ENCODE data around the gene TRIM54.
A peak's percentile ranks its signal among the peaks of the same experiment; 100 is the strongest.
"Not testable (repeated sequence)": the region's sequence is repeated elsewhere in the genome, so short reads cannot be mapped to it uniquely, and the experiment has no call there.

The TRIM54 gene

DNA sequence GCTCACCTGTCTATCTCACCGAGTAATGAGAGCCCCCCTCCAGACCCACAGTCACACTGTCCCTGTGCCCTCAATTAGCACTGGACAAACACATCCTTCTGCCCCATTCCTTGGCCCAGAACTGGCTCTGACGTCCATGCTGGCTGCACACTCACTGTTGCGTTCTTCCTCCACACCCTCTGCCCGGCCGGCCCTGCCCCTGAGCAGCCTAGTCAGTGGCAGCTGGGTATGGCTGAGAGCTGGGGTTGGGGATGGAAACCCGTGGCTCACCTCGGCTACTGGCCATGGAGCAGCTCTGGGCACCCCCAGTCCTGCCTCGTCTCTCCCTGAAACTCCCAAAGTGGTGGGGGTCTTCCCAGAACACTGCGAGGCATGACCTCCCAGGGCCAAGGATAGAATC lies 32.5 kb downstream of the TRIM54 start:
- DNase-seq = no peak

DNA sequence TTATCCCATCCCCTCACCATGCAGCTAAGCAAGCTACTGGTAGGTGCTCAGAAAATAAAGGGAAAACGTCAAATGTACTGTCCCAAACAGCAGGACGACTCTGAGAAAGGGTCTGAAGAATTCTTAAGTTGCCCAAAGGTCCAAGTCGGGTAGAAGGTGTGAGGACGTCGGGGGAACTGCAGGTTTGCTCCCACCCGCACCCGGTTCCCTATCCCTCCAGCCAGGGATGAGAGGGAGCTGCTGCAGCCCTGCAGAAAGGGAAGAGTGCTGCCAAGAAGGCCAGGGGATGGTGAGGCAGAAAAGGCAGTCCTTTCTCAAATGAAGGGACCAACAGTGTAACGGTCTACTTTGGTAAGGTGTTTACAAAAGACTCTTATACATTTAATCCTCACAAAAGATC lies 32.9 kb downstream of the TRIM54 start:
- no peak for DNase-seq

DNA sequence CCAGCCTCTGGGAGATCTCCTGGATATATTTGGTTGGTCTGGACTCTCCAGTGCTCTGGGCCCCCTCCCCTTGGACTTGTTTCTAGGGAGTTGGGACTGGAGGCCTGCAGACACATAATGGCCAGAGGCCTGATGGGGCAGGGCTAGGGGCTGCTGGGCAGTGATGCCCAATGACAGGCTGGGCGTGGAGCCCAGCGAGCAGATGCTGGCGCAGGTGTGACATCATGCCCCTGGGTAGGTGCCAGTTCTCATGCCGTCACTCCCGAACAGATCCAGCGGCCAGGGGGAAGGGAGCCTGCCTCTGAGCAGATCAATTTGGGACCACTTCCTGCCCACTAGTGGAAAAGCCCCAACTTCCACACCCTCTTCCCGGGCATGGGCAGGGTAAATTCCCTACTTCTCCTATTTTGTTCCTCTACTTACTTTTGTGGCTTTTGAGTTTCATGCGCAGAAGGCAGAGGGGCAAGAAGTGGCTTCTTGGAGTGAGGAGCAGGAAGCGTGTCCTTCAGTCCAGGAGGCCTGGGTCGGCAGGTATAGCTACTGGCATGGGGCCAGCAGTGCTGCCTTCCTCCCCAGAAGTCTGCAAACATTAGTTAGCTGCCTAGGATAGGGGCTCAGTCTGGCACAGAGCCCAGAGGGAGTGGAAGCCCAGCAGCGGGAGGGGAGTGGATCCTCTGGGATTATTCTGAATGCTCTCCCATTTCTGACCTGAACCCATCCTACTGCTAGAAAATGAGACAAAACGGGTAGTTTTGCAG lies 34.6 kb downstream of the TRIM54 start:
- no peak for DNase-seq

DNA sequence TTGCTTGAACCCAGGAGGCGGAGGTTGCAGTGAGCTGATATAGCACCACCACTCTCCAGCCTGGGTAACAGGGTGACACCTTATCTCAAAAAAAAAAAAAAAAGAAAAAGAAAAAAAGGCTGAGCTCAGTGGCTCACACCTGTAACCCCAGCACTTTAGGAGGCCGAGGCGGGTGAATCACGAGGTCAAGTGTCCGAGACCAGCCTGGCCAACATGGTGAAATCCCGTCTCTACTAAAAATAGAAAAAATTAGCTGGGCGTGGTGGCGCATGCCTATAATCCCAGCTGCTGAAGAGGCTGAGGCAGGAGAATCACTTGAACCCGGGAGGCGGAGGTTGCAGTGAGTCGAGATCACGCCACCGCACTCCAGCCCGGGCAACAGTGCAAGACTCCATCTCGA lies 37.6 kb downstream of the TRIM54 start:
- DNase-seq = not testable (repeated sequence)

DNA sequence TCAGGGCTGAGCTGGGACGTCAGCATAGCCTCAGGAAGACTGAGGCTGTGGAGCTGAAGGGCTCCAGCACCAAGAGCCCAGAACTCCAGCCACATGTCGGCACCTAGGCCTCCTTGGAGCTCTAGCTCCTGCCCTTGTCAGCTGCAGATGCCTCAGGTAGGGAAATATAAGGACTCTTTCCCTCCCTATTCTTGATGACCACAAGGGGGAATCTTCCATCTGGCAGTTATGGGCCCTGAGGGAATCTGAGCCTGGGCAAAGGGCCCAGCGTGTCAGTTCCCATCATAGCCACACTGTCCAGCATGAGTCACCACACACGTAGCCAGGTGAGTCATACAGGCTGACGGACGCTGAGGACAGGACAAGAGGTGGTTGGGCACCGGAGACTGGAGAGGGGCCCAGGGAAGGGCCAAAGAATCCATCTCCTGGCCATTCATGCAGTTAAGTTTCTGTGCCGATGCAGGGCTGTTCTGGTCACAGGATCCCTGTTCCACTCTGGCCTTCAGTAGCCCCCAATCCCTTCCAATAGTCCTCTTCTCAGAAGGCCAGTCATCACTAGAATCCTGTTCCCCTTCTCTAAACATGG lies 38.8 kb downstream of the TRIM54 start:
- peak; percentile 97 for DNase-seq

DNA sequence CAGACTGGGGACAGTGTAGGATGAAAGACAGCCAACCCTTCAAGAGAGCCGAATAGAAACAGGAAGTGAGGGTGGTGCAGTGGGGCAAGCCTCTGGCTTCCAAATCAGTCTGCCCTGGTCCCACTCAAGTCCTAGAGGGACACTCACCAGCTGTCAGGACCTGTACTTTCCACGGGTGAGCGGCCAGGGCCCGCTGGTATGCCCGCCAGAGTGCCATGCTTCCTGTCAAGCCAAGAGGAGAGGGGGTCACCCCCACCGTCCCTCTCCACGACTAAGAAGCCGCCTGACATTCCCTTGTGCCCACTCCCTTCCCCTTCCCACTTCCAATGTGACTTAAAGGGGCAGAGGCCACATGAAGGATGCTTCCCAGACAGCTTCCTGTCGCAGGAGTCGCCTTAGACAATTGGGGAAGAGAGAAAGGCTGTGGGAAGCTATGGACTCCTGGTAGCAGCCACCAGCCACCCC lies 40.1 kb downstream of the TRIM54 start:
- DNase-seq = no peak

DNA sequence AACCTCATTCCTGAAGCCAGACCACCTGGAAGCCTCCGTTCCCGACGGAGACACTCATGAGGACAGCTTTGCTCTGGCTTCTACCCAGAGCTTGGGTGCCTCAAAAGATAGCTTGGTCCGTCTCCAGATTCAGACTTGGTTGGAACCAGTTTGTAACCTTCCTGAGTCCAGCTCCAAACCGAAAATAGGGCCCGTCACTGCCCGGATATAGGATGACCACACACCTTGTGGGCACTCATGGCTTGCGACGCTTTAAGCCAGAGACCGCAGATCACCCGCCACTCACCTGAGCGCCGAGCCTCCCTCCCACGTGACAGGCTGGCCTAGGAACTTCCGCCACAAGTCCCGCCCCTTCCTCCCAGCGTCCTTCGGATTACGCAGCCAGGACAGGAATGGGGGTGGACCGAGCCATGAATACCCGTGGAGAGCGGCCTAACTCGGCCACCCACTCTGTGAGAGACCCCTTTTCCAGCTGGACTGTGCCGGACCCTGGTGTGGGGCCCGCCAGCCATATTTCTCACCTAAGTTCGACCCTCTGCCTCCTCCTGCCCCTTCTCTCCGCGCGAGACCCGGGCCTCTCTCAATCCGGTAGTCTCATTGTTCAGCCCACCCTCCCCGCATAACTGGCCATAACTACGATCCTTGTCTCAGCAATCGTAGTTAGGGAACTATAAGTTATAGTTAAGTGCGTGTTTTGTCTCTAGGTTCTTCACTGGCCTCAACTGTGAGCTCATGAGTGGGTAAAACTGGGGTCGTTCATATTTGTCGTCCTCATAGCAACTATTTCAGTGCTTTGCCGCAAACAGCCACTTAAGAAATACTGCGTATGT lies 40.8 kb downstream of the TRIM54 start, which contains the start of gene MPV17:
TSS of gene MPV17 (minus strand) at position 332 of the 830 bp plus-strand sequence. CDS start 580 bp downstream, outside the sequence.
- DNase-seq = peak; percentile 89

DNA sequence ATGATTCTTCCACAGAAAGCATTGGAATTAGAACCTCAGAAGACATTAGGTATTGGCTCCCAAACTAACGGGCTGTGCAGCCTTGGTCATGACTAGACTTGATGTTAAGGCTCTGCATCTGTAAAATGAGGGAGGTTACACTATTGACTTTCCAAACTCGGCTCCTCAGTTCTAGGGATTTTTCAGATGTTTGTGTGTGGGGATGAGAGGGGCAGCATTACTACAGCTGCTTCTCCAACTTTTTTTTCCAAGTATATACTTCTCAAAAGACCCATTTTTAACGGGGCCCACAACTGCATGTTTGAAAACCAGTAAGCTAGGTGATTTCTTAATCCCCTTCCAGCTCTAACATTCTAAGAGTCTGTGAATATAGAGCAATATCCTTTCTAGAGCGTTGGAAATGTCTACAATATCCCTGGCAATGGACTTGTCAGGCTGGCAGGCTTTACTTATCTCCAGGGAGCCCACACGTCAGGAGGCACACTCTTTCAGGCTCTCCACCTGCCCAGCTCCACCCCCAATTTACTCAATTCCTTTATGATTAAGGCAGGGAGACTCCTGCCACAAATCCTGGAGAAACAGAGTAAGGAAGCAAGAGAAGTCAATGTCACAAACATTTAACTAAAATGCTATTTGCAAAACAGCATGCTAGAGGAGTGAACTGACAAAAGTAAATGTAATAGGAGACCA lies 41.5 kb downstream of the TRIM54 start:
- DNase-seq = no peak

DNA sequence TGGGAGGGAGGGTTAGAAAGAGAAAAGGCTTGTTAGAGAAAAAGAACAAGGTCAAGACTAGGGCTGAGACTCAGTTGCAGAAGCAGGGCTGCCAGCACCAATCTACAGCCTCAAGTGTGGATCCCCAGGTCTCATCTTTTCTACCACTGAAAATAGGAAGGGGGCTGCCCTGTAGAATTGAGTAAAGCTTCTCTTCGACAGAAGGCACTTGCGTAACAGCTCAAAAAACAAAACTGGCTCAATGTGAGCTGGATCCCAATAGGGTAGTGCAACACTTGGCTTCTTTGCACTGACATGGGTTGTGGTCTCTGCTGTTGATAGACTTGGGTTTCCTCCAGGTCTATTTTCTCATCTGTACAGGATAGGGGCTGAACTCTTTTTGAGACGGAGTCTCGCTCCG lies 42.5 kb downstream of the TRIM54 start:
- DNase-seq = no peak

DNA sequence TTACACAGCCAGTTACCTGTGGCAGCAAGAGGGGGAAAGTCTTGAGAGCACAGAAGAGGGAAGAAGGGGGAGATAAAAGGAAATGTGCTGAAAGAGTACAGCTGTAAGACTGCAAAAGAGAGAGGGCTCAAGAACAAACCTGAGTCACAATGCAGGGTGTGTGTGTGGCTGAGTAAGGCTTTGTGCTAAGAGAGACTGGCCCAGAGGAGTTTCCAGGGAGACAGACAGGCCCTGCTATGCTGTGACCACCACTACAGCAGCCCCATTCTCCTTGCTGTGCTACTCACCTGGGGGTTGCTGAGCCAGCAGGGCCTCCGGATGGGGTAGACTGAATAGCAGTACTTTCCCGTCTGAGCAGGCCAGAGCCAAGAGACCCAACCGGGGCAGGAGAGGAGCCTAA lies 53.1 kb downstream of the TRIM54 start:
- DNase-seq = no peak

DNA sequence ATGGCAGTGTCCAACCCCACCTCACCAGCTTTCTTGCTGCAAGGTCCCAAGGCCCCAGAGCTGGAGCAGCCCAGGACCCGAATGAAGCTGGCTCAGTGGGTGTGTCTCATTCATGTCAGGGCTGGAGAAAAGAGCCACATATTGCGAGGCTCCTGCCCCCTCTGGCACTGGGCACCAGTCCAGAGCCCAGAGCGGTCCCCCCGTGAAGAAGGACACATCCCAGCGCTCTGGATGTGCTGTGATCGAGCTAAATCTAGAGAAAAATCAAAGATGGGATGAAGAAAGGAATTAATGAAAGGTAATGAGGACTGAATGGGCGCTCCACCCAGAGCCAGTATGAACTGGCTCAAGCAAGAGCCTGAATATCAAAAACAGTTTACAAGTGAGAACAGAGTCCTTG lies 53.9 kb downstream of the TRIM54 start:
- DNase-seq = no peak

DNA sequence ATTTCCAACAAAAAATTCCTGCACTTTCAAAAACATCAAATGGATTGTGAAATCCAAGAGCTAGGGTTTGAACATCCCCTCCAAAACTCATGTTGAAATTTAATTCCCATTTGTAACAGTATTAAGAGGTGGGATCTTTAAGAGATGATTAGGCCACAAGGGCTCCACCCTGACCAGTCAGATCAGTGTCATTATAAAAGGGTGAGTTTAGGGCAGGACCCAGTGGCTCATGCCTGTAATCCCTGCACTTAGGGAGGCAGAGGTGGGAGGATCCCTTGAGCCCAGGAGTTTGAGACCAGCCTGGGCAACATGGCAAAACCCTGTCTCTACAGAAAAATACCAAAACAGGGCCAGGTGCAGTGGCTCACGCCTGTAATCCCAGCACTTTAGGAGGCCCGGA lies 65.4 kb downstream of the TRIM54 start:
- no peak for DNase-seq

DNA sequence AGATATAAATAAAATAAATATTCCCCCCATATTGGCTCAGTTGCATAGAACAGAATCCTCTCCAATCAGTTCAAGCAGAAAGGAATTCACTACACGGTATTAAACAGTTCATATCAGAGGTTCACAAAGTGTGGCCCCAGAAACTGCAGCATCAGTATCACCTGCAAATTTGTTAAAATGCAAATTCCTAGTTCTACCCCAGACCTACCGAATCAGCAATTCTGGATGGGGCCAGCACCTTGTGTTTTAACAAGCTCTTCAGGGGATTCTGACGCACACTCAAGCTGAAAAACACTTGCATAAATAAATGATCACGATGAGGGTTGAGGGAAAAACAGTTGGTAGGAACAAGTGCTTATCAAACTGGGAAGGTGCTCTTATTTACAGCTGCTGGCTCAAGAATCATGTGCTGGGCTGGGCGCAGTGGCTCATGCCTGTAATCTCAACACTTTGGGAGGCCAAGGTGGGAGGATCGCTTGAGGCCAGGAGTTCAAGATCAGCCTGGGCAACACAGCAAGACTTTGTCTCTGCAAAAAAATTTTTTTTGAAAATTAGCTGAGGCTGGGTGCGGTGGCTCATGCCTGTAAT lies 68.0 kb downstream of the TRIM54 start:
- no peak for DNase-seq

DNA sequence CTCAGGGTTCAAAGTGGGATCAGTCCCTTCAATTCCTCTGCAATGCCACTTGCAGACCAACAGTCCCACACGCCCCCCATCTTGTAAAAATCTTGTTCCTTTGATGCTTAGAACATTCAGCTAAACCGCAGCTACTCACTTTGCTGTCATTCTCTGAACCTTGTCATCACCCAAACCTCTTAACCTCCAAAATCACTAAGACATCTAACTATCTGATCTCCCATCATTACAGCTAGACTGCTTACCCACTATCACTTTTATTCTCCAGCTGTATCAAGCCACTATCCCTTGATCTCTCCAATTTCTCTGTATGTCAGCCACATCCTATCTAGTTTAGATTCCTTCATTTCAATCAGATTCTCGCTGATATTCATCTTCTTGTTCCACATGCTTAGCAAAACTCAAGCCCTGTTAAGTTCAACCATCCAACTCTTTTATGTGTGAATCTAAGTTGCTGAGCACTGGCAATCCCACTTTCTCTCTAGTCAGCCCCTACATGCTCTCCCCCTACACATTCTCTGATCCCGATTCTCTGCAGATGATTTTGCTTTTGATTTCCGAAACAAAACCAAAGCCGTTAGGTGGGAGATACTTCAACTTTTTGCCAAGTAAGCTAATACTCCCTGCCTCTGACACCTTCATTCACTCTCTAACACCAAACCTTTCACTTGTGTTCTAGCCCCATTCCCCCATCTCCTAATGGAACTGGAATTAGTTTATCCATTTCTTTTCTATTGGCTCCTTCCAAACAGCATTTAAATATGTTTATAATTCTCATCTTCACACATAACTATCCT lies 69.8 kb downstream of the TRIM54 start:
- DNase-seq = no peak

DNA sequence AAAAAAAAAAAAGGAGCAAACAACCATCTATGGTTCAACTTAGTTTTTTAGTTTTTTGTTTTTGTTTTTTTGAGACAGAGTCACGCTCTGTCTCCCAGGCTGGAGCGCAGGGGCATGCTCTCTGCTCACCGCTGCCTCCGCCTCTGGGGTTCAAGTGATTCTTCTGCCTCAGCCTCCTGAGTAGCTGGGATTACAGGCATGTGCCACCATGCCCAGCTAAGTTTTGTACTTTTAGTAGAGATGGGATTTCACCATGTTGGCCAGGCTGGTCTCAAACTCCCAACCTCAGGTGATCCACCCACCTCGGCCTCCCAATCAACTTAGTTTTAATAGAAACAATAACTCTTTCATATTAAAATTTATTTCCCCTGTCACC lies 71.1 kb downstream of the TRIM54 start:
- DNase-seq = not testable (repeated sequence)

DNA sequence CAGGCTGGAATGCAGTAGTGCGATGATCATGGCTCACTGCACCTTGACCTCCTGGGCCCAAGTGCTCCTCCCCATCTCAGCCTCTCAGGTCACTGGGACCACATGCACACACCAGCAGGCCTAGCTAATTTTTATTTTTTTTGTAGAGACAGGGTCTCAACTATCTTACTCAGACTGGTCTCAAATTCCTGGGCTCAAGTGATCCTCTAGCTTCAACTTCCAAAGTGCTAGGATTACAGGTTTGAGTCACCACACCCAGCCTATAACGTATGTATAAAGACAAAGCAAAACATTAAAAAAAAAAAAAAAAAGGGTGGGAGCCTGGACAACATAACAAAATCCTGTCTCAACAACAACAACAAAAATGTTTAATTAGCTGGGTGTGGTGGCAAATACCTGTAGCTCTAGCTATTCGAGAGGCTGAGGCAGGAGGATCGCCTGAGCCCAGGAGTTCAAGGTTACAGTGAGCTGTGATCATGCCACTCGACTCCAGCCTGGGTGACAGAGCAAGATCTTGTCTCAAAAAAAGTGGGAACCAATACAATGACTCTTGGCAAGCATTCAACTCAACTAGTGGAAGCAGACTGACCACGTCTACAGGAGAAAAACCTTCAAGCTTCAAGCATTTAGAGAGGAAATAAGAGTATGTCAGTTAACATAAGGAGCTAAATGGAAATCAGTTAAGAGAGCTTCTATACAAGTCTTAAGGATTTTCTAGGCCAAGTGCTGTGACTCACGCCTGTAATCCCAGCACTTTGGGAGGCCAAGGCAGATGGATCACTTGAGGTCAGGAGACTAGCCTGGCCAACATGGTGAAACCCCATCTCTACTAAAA lies 71.8 kb downstream of the TRIM54 start:
- peak; percentile 18 for DNase-seq

DNA sequence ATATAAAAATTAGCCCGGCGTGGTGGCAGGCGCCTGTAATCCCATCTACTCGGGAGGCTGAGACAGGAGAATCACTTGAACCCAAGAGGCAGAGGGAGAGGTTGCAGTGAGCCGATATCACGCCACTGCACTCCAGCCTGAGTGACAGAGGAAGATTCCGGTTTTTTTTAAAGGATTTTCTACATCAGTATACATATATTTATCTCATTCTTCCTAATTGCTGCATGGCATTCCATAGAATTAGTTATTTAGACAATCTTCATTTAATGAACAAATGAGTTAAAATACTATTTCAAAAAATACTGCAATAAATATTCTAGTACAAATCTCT lies 72.3 kb downstream of the TRIM54 start:
- no peak for DNase-seq

DNA sequence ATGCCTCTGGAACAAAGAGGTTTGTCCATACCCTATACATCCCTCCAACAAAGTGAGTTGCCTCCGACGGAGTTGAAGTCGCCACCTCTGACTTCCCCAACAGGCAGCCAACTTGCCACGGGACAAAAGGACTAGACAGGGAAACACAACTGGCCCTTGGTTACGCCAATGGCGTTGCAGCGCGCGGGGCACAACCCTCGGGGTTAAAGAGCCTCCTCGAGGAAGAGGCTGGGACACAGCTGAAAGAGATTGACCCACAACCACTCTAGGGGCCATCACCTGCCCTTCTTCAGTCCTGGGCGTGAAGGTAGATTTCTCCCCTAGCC lies 73.8 kb downstream of the TRIM54 start:
- peak; percentile 37 for DNase-seq

DNA sequence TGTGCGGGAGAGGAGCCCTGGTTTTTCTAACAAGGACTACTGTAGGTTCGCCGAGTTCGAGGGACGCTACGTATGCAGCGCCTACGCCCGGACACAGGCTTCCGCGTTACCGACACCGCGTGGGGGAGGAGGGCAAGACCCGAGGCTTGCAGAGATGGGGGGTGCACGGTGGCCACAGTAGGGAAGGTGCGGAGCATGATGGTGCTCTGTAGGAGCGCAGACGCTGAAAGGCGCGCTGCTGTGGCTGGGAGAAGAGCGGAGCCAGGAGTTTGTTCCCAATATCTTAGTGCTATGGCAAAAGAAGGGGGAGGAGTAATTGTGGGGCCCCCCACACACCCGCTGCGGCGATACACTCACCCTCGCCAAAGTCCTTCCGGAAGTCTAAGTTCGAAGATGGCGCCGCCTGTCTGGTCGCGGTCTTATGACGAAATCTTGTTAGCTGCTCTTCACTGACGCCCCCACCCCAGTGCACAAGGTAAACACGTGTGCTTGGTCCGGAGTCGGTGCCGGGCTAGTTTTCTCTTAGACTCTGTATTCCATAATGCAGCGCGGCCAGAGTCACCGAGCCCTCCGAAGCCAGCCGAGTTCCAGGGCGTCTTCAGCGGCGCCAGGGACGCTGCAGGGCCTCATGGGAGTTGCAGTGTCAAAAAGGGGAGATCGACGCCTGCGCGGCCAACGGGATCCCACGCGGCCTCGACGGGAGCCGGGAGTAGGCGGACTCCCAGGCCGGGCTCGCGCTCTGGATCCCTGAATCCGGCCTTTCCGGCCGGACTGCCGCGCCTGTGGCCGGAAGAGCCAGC lies 74.4 kb downstream of the TRIM54 start, which contains the start of gene GTF3C2:
TSS of gene GTF3C2 (minus strand) at position 383 of the 800 bp plus-strand sequence. CDS start 13,210 bp downstream, outside the sequence.
- DNase-seq = peak; percentile 98
